GM10847 (cell line): ENCODE results near the gene PHF19.

Experiments
- POLR2A ChIP-seq: IDR thresholded peaks from 2 replicates; pipeline ENCODE4 v1.6.1; 2011; ENCODE audit not compliant: insufficient read length; ENCODE audit errors: extremely low read depth

PHF19 gene

DNA sequence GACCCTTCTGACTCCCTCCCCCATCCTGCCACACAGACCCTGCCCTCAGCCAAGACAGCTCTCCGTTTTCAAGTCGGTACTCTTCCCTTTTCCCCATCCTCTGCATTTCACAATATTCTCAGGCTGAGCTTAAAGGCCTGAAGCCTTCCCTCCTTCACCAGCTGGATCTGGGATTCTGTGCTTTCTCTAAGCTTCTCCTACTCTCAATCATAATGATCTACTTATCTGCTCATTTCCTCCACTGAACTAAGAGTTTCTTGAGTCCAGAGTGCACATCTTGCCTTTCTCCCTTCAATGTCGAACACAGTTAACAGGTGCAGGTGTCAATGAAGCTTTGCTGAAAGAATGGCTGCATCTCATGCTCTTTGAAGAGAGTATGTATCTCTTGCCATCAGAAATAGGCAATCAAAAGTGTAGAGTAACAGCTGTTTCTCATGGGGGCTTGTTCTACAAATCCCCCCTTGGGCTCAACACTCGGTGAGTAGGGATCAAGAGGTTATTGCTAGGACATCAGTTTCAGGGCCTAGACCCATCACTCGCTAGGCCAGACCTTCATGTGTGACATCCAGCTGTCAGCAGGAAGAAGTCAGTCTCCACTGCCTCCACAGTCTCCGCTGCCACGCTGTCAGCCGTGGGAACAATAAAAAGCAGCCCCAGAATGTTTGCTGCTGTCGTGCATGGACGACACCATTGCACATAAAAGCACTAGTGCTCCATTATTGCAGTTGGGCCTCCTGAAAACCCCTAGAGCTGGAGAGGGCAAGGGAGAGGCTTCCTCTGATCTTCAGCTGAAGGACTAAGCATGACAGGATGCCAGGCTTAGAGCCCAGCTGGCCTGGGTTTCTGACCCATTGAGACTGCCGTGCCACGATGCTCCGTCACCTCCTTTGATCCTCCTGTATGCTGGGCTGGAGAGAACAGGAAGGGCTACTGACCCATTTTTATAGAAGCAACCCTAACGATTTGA is 25.9 kb upstream of the PHF19 start:
- TF ChIP-seq POLR2A: peak; percentile 26

DNA sequence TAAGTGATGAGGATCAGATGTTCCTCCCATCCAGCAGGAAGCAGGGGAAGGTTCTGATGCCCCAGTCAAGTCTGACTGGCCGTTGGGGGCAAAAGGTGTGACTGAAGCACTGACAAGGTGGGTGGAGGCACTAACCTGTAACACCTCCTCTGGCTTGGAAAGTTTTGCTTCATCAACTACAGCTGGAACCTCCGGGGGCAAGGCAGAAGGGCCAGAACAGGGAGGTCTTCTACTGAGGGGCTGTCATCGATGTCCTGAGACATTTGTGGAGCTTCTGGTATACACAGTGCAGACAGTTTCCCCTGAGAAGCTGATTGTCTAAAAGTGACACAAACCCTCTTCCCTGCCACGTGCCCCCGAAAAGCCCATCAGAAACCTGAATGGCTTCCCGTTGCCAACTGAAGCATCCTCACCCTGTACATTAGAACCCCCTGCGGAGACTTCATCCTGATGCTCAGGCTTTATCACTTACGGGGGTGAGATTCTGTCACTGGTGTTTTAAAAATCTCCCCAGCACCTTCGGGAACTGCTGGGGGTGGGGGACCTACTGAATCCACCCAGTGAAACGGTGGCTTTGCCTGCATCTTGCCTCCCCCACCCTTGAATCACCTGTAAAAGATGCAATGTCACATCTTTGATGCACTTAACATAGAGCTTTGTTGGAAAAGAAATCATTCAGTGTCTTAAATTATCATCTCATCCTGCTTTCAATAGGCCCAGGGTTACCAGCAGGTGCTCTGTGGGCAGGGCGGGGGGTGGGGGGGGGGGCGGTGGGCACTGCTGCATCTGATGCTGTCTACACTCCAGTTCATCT is 25.0 kb upstream of the PHF19 start:
- TF ChIP-seq POLR2A: no peak

DNA sequence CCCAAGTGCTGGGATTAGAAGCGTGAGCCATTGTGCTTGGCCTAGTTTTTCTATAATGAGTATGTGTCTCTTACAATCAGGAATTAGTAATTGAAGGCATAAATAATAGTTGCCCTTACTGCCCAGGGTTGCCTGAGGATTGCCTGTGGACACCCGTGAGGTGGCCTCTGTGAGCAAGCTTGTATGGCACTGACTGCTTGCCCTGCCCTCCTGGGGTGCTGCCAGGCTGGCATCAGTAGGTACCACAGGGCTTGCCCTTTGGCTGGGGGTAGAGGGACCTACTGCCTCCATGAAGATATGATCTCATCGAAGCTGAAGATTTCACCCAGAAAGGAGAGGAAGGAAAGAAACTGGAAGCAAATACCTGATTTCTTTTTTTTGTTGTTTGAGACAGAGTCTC is 23.8 kb upstream of the PHF19 start:
- no peak for TF ChIP-seq POLR2A

DNA sequence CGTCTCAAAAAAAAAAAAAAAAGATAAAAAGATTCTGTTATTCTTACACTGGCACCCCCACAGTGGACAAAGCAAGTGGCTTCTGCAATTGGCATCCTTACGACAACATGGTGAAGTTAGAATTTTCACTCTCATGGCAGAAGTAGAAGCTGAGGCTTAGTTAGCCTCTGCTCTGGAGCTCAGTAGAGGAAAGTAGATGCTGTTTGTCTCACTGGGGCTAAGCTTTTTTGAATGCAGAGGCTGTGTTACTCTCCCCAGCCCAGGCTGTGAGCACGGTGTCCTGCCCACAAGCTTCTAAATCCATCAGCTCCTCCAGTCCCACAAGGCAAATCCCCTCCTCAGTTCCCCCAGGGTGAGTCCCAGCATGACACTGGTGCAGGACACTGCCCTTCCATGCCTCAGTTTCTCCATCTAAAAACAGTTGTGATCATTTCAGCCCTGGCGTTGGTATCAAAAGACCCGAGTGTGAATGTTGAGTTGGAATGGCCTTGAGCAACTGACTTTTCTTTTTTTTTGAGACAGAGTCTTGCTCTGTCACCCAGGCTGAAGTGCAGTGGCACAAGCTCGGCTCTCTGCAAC is 22.6 kb upstream of the PHF19 start:
- no peak for TF ChIP-seq POLR2A

DNA sequence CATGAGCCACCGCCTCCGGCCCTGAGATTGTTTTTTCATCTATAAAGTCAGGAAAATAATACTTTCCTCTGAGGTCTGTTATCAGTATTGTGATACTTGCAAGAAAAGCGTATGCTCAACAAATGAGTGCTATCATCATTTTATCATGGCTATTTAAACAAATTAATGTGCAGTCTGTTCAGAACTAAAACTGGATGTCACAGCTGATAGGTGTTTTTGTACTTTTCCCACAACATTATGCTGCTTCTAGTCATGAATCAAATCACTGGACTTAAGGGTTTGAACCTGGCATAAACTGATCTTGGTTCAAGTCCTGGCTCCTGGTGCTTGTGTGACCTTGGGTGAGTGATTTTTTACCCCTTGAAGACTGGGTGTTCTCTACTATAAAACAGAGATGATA is 21.4 kb upstream of the PHF19 start:
- TF ChIP-seq POLR2A: no peak

DNA sequence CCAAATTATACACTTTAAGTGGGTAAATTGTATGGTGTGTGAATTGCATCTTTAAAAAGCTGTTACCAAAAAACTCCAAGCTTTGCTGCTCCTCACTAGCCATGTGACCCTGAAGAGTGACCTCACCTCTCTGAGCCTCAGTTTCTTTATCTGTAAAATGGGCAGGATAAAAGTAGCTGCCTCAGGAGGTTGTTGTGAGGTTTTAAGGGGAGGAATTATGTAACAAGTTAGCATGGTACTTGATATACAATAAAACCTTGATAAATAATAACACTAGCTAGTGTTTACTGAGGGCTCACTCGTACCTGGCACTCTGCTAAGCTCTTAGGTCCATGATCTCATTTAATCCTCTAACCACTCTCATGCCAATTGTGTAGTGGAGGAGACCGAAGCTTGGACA is 19.0 kb upstream of the PHF19 start:
- TF ChIP-seq POLR2A: no peak

DNA sequence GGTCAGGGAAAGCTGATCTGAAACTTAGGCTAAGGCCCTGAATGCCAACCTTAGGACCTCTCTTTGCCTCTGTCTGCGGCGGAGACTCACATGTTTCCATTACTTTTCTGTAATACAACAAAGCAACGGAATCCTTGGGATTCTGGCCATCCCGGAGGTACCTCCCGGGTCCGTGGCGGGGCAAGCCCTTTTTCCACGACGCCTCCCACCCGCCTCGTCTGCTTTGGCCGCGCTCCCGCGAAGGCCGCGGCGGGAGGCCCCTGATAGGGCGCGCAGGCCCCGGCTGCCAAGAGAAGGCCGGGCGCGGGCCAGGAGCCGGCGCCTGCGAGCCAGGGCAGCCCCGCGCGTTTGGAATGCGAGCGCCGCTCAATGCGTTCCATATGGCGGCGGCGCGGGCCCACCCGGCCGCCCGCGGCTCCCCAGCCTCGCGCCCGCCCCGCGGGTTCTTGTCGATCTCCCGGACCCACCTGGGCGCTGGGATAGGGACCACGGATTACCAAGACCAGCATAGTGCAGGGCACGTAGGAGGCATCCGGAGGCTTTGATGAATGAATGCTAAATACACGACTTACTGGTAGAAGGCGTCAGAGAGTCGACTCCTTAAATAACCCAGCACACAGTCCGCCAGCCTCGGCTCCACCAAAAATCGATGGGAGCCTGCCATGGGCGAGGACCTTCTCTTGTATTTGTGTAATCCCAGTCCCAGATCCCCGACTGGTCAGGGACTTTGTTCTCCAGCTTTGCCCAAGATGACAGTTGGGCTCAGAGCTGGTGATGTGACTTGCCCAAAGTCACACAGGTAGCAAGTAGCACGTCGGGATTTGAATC is 17.5 kb upstream of the PHF19 start:
- TF ChIP-seq POLR2A: no peak

DNA sequence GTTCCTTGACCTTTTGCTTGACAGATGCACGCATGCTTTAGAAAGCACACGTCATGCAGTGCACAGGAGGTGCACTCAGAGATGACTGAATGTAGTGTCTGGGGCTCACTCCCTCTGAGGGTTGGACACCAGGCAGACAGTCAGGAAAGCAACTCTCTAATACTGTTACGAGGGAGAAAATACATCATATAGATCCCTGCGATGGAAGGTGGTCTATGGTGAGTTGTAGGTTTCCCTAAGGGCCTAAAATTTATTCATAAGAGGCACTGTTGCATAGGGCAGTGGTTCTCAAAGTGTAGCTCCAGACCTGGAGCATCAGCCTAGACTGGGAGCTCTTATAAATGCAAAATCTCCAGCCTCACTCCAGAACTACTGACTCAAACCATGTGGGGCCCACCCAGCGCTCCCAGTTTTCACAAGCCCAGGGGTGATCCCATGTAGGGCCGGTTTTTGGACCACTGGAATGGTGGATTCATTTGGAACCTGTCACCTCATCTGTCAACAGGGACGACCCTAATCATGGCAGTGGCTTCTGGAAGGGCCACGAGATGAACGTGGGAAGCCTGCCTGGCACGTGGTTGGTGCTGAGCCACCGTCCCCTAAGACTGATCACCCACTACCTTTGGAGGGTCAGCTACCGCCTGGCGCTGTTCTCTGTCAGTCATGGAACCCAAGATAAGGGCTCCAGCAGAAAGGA is 16.8 kb upstream of the PHF19 start:
- no peak for TF ChIP-seq POLR2A

DNA sequence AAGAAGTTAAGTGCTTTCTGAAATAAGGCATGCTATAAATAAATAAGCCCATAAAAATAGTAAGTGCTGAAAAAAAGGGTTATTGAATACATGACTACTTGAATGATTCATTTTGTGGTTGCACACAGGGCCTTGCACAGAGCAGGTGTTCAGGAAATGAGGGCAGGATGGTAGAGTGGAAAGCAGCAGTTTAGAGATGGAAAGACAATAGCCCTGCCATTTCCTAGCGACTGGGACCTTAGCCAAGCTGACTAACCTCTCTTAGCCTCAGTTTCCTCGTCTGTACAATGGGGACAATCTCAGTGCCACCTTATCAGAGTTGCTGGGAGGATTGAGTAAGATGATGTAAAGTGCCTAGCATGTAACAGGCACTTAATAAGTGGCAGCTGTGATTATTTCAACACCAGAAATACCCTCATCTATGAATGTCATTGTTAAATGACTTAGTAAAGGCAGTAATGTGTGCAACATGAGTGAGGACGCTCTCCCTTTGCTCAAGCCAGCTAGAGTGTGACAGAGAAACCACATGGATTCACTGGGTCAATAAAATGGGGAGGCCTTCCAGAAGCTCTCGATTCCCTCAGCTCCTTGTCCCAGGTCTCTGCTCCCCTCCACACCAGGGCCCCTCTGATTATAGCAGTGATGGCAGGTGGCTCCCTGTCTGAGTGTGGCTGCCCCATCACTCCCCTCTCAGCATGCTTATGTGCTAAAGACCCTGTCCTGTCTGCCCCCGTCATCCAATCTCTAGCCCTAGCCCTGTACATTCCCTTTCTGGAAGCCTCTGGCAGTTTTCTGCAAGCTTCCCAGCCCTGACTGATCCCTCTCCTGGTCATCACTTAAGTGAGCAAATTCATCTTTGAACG is 16.0 kb upstream of the PHF19 start:
- no peak for TF ChIP-seq POLR2A

DNA sequence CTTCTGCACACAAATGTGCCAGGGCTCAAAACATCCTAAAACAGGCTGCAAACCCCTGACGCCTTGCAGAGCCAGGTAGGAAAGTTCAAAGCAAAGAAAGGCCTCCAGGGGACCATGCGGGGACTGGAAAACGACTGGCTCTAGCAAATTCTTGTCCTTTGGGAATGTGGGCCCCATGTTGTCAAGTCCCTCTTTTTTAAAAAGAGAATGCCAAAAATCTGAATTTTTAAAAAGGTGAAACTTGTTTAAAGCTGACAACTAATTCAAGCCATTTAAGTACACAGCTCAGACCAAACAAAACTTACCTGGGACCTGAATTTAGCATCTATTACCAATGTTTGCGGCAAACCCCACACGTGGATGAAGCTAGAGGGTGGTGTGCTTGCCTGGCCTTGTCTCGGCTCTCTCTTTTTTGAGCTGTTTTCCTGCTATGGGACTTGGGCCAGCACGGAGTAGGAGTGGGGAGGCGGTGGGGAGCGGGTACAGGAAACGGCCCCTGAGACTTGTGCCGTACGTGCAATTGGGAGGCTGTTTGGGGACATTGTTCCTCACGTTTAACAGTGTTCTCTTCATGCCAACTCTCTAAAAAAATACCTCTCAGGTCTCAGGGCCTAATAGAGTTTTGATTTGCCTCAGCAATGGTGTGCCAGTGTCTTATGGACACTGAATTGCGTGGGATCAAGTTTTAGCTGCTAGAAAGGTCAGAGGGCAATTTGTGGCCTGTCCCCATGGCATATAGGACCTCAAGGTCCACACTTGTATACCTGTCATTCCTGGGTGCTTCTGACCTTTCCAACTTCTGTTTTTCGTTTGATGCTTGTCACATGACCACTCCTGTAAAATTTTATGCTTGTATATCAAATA is 15.1 kb upstream of the PHF19 start:
- no peak for TF ChIP-seq POLR2A

DNA sequence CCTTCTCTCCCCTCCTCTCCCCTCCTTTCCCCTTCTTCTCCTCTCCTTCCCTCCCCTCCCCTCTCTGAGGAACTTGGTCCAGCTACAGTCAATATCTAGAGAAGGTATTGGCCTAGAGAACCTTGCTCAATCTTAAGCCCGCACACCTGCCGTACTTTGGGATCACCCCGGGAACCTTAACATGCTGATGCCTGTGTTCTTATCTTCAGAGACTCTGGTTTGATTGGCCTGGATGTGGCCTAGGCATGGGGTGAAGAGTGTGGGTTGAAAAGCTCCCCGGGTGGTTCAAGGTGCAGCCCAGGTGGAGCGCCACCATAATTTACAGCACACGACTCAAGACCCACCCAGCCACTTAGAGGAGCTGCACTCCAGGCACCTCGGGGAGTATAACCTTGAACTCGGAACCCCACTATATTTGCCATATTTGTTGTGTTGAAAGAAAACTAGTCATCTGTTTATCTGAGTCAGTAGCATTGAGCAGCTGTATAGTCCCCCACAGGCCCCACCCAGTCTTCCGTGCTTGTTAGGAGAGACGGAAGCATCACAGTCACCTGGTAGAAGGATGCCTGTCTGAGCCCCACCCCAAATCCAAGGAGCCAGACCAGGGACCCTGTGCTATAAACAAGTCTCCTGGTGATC is 14.4 kb upstream of the PHF19 start:
- TF ChIP-seq POLR2A: no peak
